WERI-Rb-1 (cell line): ENCODE results near the gene DOK1.
A peak's percentile ranks its signal among the peaks of the same experiment; 100 is the strongest.

Experiments used
- DNase-seq: peaks from one replicate; pipeline ENCODE4 v3.0.0-alpha.2; 2020
- H3K27ac ChIP-seq: fragments of 250-450 bp; sonication (Bioruptor Pico); 2 replicates; pipeline ENCODE4 v1.5.1; 2020; ENCODE audit warnings: mild to moderate bottlenecking, moderate library complexity
- H3K27me3 ChIP-seq: fragments of 250-450 bp; sonication (Bioruptor Pico); 2 replicates; pipeline ENCODE4 v1.5.1; 2021; ENCODE audit warnings: mild to moderate bottlenecking, low read depth, moderate library complexity; ENCODE audit not compliant: insufficient read depth, severe bottlenecking
- H3K36me3 ChIP-seq: fragments of 250-450 bp; sonication (Bioruptor Pico); 2 replicates; pipeline ENCODE4 v1.5.1; 2020; ENCODE audit warnings: mild to moderate bottlenecking, moderate library complexity
- H3K4me3 ChIP-seq: 2 replicates; pipeline ENCODE4 v1.5.1; 2011; ENCODE audit warnings: low read depth, mild to moderate bottlenecking, control low read depth, low read length
- H3K9me3 ChIP-seq: fragments of 250-450 bp; sonication (Bioruptor Pico); 2 replicates; pipeline ENCODE4 v1.5.1; 2021; ENCODE audit warnings: mild to moderate bottlenecking, moderate library complexity; ENCODE audit not compliant: severe bottlenecking
- TF ChIP-seq, protein P1 (sequence below): IDR thresholded peaks from 2 replicates; pipeline ENCODE4 v1.5.1; 2011; ENCODE audit warnings: low read depth, mild to moderate bottlenecking, control low read depth, inconsistent platforms, low read length

DOK1 gene

DNA sequence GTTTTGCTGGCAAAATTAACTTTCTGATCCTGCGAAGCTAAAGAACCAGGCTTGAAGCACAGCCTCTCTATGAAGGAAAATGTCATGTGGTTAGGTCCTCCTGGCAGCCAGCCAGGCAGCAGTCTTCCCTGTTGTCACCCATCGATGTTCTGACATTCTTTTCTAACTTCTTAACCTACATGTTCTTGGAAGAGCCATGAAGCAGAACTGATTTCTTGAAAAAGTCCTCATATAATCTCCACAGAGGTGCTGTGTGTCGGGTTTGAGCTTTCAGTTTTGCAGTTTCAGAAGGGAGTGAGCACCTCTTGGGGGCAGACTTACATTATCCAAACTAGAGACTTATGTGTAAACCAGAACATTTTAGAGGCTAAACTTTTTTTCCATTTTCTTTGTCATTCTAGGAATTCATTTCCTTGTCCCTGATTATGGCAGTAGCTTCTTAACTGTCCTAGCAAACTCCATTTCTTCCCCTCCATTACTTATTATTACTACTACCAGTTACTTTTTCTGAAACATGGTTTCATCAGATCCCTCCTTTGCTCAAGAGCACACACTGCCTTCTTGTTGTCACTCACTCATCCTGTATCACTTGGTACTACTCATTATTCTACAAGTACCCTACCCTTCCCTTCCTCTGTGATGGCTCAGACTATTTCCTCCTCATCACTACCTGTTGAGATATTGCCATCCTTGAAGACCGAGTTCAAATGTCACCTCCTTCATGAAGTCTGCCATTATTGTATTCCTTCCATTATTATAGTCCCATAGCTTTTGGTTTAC is 31.1 kb downstream of the DOK1 start:
- Histone ChIP-seq H3K9me3 (no peaks in the 10 kb centered on the region), H3K4me3 (no peak overlapping the region), H3K27me3 (no peaks in the 10 kb centered on the region), H3K27ac (no peak overlapping the region), H3K36me3 (no peaks in the 10 kb centered on the region)
- no peak for DNase-seq
- TF ChIP-seq, protein P1, sequence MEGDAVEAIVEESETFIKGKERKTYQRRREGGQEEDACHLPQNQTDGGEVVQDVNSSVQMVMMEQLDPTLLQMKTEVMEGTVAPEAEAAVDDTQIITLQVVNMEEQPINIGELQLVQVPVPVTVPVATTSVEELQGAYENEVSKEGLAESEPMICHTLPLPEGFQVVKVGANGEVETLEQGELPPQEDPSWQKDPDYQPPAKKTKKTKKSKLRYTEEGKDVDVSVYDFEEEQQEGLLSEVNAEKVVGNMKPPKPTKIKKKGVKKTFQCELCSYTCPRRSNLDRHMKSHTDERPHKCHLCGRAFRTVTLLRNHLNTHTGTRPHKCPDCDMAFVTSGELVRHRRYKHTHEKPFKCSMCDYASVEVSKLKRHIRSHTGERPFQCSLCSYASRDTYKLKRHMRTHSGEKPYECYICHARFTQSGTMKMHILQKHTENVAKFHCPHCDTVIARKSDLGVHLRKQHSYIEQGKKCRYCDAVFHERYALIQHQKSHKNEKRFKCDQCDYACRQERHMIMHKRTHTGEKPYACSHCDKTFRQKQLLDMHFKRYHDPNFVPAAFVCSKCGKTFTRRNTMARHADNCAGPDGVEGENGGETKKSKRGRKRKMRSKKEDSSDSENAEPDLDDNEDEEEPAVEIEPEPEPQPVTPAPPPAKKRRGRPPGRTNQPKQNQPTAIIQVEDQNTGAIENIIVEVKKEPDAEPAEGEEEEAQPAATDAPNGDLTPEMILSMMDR = peak; percentile 9; the same call in 1 of the 2 replicates

DNA sequence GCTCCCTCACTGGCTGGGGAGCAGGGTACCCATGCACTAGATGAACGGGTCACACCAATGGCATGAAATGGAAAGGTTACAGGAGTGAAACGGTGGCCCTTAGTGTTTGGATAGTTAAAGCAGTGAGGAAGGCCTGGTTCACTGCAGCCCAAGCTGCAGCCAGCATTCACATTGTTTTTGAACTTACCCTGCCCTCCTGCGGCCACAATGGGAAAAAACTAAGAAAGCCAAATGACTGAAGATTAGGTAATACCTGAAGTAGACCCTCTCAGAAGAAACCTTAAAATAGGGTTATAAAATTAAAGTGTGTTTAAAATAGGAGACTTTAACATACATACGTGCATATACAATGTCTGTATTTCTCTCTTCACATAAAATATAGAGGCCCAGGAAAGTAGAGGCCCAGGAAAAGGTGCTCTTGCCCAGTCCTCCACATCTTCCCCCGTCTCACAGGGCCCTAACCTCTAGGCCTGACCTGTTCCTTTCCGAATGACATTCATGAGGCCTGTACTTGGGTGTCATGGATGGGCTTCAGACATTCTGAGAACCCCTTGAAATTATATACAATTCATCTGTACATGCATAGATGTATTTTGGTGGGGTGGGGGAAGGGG is 33.3 kb downstream of the DOK1 start:
- Histone ChIP-seq H3K9me3 (no peaks in the 10 kb centered on the region), H3K36me3 (no peaks in the 10 kb centered on the region), H3K27me3 (no peaks in the 10 kb centered on the region), H3K4me3 (no peak overlapping the region), H3K27ac (peak overlapping the region; percentile 45)
- peak; percentile 81 for DNase-seq
- TF ChIP-seq, protein P1 = peak; percentile 77

- H3K9me3 ChIP-seq = no peaks in the 10 kb centered on the region
- H3K4me3 ChIP-seq = no peak overlapping the region
- no peaks in the 10 kb centered on the region for H3K36me3 ChIP-seq
- H3K27ac ChIP-seq = peak overlapping the region; percentile 42
- no peak for DNase-seq
- no peaks in the 10 kb centered on the region for H3K27me3 ChIP-seq
- TF ChIP-seq, protein P1 = no peak
Measured at GRCh38 chr2:74588664-74589063, 34.1 kb downstream of the DOK1 start.

DNA sequence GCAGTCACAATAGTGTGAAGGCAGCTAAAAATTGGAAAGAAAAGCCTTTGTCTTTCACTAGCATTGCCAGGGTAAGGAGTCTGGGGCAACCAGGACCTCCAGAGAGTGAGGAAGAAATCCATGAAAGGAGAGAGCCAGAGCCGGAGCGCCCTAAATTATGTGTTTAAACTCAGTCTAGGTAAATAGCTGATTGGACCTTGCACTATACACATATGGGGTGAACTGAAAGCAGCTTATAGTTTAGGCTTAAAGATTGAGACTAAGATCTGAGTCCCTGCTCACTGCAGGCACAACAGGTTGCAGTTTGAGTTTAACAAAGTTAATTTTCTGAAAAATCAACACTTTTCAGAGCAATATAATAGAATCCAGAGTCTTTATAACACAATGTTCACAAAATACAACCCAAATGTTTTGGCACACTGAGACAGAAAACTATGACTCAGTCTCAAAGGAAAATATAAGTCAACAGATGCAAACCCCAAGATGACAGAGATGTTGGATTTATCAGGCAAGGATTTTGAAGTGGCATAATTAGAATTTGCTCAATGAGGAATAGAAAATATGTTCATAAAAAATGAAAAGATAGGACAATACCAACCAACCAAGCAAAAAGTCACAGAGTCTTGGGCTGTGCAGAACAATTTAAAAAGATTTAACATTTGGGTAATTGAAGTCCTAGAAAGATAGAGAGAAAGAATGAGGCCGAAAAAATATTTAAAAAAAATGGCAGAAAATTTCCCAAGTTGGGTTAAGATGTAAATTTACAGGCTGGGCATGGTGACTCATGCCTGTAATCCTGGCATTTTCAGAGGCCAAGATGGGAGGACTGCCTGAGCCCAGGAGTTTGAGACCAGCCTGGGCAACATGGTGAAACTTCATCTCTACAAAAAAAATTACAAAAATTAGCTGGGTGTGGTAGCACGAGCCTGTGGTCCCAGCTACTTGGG is 39.6 kb downstream of the DOK1 start:
- Histone ChIP-seq H3K4me3 (no peak overlapping the region), H3K9me3 (no peaks in the 10 kb centered on the region), H3K36me3 (no peaks in the 10 kb centered on the region), H3K27me3 (no peaks in the 10 kb centered on the region), H3K27ac (peak overlapping the region; percentile 2; the same call in 1 of the 2 replicates)
- DNase-seq = no peak
- TF ChIP-seq, protein P1 = no peak

GRCh38 chr2:74596584-74596983 is 42.1 kb downstream of the DOK1 start:
- Histone ChIP-seq H3K9me3 (no peaks in the 10 kb centered on the region), H3K27me3 (no peaks in the 10 kb centered on the region), H3K27ac (no peak overlapping the region), H3K4me3 (no peak overlapping the region), H3K36me3 (no peaks in the 10 kb centered on the region)
- DNase-seq = no peak
- TF ChIP-seq, protein P1 = no peak
